ENCODE results near the gene GDI1.

GRCh38 chrX:154443992-154444754 lies 7.2 kb downstream of the GDI1 start, which contains the start of gene FAM50A:
- no peak for TF ChIP-seq CTCF (IDR thresholded peaks at IDR 0.05)
- no peak for TF ChIP-seq POLR2A (IDR thresholded peaks at IDR 0.05)
